GM10847 (cell line): ENCODE measurements around the gene NOP53.

Experiments used
- POLR2A ChIP-seq: IDR thresholded peaks from 2 replicates; pipeline ENCODE4 v1.6.1; 2011; ENCODE audit not compliant: insufficient read length; ENCODE audit errors: extremely low read depth

NOP53 gene

DNA sequence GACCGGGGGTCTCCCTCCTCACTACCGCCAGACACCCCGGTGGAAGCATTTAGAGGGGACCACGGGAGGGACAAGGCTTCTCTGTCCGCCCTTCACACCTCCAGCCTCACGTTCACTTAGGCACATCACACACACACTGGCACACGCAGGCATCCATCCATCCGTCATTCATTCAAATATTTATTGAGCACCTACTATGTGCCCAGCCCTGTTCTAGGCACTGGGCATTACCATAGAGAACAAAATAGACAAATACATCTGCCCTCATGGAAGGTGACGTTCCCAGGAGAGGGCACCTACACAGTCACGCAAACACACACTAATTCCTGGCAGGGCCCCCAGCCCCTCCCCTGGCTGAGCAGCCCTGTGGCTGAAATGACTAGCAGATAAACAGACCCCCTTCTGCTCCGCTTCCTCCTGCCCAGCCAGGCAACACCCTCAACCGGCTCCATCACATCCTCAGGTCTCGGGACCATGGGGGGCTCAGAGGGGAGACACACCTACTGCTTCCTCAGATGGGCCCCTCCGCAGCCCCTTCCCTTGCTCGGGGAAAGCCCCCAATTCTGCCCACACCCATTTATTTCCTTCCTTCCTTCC lies 3.7 kb upstream of the NOP53 start:
- no peak for TF ChIP-seq POLR2A

DNA sequence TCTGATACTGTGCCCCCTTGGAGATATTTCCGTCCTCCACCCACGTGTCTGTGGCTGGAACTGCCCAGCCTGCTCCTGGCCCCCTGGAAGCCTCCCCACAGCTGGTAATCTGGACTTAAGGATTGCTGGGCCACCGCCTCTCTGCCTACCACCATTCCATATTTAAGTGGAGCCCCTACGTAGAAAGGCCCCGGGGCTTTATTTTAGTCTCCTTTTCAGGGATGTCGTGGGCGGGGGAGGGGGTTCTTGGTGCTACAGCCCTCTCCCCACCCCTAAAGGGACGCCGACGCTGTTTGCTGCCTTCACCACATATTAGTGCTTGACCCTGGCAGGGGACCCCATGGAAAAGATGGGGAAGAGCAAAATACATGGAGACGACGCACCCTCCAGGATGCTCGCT lies 2.7 kb upstream of the NOP53 start:
- no peak for TF ChIP-seq POLR2A

GRCh38 chr19:47749326-47749725 lies 4.0 kb downstream of the NOP53 start:
- TF ChIP-seq POLR2A = no peak

DNA sequence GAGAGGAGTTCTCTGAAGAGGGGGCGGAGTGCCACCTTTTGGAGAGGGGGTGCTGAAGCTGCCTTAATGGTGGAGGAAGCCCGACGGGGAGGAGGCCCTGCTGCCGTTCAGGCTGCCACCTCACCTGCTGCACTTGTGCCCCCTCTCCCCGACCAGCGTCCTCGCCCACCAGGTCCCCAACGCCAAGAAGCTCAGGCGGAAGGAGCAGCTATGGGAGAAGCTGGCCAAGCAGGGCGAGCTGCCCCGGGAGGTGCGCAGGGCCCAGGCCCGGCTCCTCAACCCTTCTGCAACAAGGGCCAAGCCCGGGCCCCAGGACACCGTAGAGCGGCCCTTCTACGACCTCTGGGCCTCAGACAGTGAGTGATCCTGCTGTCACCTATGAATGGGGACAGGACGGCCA lies 5.4 kb downstream of the NOP53 start:
- no peak for TF ChIP-seq POLR2A

DNA sequence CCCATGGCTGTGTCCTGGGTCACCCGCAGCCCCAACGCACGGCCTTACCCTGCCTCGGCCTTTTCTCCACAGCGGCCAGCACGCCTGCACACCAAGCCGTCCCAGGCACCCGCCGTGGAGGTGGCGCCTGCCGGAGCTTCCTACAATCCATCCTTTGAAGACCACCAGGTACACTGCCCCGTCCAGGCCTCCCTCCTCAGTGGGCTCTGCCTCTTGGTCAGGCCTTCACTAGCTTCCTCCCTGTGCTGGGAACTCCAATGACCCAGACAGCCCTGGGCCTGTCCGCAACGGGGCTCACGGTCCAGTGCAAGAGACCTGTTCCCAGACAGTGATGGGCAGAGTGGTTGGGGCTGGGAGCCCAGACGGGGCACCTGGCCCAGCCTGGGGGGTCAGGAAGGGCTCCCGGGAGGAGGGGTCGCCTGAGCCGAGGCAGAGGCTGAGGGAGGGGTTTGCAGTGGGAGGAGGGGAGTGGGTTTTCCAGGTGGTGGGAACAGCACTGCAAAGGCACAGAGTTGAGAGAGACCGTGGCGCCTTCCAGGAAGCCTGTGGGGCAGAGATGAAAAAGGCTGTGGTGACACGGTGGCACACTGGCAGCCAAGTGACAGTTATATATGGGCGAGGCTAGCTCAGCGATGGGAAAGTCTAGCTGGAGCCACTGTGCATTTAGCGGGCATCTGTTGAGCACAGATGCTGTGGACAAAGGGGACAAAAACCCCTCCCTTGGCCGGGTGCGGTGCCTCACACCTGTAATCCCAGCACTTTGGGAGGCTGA lies 7.3 kb downstream of the NOP53 start:
- no peak for TF ChIP-seq POLR2A

GRCh38 chr19:47754206-47755064 lies 9.1 kb downstream of the NOP53 start:
- no peak for TF ChIP-seq POLR2A

GRCh38 chr19:47755065-47755761 lies 9.9 kb downstream of the NOP53 start:
- no peak for TF ChIP-seq POLR2A

- TF ChIP-seq POLR2A = no peak
Observed at GRCh38 chr19:47755762-47756626, 10.6 kb downstream of the NOP53 start.

GRCh38 chr19:47756627-47756929 lies 11.2 kb downstream of the NOP53 start:
- TF ChIP-seq POLR2A = no peak

DNA sequence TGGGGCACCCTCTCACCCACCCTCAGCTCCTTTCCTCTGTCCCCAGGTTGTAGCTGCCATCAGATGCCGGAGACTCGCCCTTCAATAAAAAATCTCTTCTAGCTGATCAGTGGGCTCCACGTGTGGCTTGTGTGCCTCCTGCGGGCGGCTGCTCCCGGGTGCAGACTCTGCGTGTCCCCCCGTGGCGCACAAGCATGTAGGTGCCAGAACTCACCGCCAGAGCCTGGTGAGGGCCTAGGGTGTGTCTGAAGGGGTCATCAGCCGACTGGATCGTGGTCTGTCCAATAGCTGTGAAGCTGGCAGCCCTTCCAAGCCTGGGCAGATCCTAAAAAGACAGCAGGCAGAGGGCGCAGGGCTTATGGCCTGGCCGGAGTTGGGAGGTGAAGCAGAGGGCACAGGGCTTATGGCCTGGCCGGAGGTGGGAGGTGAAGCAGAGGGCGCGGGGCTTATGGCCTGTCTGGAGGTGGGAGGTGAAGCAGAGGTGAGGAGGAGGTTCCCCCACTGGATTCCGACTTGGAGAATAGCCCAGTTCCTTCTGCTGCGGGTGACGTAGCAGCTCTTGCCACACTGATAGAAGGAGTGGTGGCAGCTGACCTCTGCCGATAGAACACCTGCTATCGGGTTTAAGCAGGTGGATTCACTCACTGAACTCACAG lies 11.7 kb downstream of the NOP53 start:
- TF ChIP-seq POLR2A = no peak

GRCh38 chr19:47757617-47758442 lies 12.5 kb downstream of the NOP53 start:
- TF ChIP-seq POLR2A = no peak

DNA sequence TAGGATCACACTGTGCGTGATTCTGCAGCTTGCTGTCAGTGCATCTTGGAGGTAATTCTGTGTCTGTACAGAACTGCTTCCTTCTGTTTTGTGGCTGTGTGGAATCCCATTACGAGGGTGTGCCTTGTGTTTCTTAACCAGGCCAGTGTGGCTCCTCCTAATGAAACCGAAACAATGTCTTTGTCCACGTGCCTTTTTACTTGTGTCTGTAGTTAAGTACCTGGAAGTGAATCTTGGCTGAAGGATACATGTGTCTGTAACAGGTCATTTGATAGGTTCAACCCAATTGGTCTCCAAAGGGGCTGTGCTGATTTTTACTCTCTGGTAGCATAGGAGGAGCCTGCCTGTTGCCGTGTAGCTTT lies 13.1 kb downstream of the NOP53 start:
- no peak for TF ChIP-seq POLR2A

DNA sequence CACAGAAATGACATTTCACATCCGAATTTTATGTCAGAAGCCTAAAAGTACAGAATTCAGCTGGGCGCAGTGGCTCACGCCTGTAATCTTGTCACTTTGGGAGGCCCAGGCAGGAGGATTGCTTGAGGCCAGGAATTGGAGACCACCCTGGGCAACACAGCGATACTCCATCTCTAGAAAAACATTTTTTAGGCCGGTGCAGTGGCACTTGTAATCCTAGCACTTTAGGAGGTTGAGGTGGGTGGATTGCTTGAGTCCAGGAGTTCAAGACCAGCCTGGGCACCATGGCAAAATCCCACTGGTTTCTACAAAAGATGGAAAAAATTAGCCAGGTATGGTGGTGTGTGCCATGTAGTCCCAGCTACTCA lies 15.3 kb downstream of the NOP53 start:
- no peak for TF ChIP-seq POLR2A

DNA sequence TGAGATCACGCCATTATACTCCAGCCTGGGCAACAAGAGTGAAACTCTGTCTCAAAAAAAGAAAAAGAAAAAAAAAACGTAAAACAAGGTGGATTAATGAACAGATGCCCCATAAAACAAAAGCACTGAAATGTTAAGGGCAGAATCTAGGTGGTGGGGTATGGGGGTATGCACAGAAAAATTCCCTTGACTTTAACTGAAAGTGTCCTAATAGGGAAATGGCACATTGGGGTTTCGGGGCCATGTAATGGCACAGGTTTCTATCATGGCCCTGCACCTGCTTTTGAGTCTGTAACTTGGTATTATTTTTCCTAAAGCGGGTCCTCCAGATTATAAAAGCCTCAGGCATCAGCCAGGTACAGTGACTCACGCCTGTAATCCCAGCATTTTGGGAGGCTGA lies 16.2 kb downstream of the NOP53 start:
- TF ChIP-seq POLR2A = no peak

DNA sequence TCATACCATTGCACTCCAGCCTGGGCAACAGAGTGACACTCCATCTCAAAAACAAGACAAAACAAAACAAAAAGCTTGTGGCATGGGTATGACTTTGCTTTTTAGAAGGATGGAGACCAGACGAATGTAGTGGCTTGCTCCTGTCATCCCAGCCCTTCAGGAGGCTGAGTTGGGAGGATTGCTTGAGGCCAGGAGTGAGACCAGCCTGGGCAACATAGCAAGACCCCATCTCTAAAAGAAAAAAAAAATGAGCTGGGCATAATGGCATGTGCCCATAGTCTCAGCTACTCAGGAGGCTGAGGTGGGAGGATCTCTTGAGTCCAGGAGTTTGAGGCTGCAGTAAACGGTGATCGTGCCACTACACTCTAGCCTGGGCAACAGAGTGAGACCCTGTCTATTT lies 16.8 kb downstream of the NOP53 start:
- no peak for TF ChIP-seq POLR2A
